ENCODE results near the gene GORASP2.

- no peak for TF ChIP-seq YY1 (IDR thresholded peaks at IDR 0.05; ENCODE audit: insufficient read depth, insufficient read length)
- TF ChIP-seq ZNF274 (IDR thresholded peaks at IDR 0.05; ENCODE audit: low read depth, low read length) = no peak
- no peak for TF ChIP-seq SUZ12 (IDR thresholded peaks at IDR 0.05; ENCODE audit: extremely low read depth, insufficient read depth, insufficient read length)
These were observed 33.9 kb upstream of the GORASP2 start for GRCh38 chr2:170895023-170895757.

Measured in NT2/D1 (cell line).